Nephron progenitor cell (in vitro differentiated cells): ENCODE measurements around the gene SORCS2.

Experiments used
- DNase-seq: peaks from one replicate; pipeline ENCODE4 v3.0.0; 2021
- H3K27ac Mint-ChIP-seq: 2 replicates; pipeline ENCODE4 v1.8.0; 2021; ENCODE audit warnings: mild to moderate bottlenecking, moderate library complexity, mixed read lengths
- H3K27me3 Mint-ChIP-seq: 2 replicates; pipeline ENCODE4 v1.8.0; 2021; ENCODE audit warnings: mild to moderate bottlenecking, low read depth, mixed read lengths; ENCODE audit not compliant: poor library complexity
- H3K36me3 Mint-ChIP-seq: 2 replicates; pipeline ENCODE4 v1.8.0; 2021; ENCODE audit warnings: low read depth, mixed read lengths
- H3K4me1 Mint-ChIP-seq: 2 replicates; pipeline ENCODE4 v1.8.0; 2021; ENCODE audit warnings: mixed read lengths
- H3K4me3 Mint-ChIP-seq: 2 replicates; pipeline ENCODE4 v1.8.0; 2021; ENCODE audit warnings: mild to moderate bottlenecking, moderate library complexity, mixed read lengths
- H3K9me3 Mint-ChIP-seq: 2 replicates; pipeline ENCODE4 v1.8.0; 2021; ENCODE audit warnings: mild to moderate bottlenecking, moderate library complexity, mixed read lengths
- CTCF ChIP-seq: fragments of 200-600 bp; sonication (generic); IDR thresholded peaks from 2 replicates; pipeline ENCODE4 v1.5.0; 2021; ENCODE audit warnings: antibody characterized with exemption

SORCS2 gene

GRCh38 chr4:7767966-7768365 is 575.6 kb downstream of the SORCS2 start:
- Mint-ChIP-seq H3K36me3 (peaks cover 81% of the 10 kb centered on the region), H3K27ac (no peak overlapping the region), H3K4me1 (peaks cover 62% of the 10 kb centered on the region), H3K27me3 (no peaks in the 10 kb centered on the region), H3K9me3 (no peaks in the 10 kb centered on the region), H3K4me3 (no peak overlapping the region)
- DNase-seq, result no peak
- no peak for TF ChIP-seq CTCF

GRCh38 chr4:7768736-7769135 is 576.4 kb downstream of the SORCS2 start:
- H3K36me3 Mint-ChIP-seq, result peaks cover 83% of the 10 kb centered on the region
- H3K4me1 Mint-ChIP-seq, result peaks cover 63% of the 10 kb centered on the region
- H3K4me3 Mint-ChIP-seq, result no peak overlapping the region
- no peak for DNase-seq
- no peaks in the 10 kb centered on the region for H3K9me3 Mint-ChIP-seq
- TF ChIP-seq CTCF, result no peak
- H3K27ac Mint-ChIP-seq, result no peak overlapping the region
- H3K27me3 Mint-ChIP-seq, result no peaks in the 10 kb centered on the region

- no peak for DNase-seq
- H3K4me1 Mint-ChIP-seq, result peaks cover 63% of the 10 kb centered on the region
- no peak overlapping the region for H3K4me3 Mint-ChIP-seq
- H3K36me3 Mint-ChIP-seq, result peaks cover 84% of the 10 kb centered on the region
- no peak for TF ChIP-seq CTCF
- H3K27me3 Mint-ChIP-seq, result no peaks in the 10 kb centered on the region
- no peaks in the 10 kb centered on the region for H3K9me3 Mint-ChIP-seq
- peak overlapping the region; percentile 72 for H3K27ac Mint-ChIP-seq
These were observed 577.3 kb downstream of the SORCS2 start for GRCh38 chr4:7769396-7770223.

GRCh38 chr4:7770224-7771050 is 578.1 kb downstream of the SORCS2 start:
- Mint-ChIP-seq H3K4me3 (no peak overlapping the region), H3K36me3 (peaks cover 83% of the 10 kb centered on the region), H3K27me3 (no peaks in the 10 kb centered on the region), H3K27ac (peak overlapping the region; percentile 64), H3K4me1 (peaks cover 64% of the 10 kb centered on the region), H3K9me3 (no peaks in the 10 kb centered on the region)
- peak; percentile 44 for TF ChIP-seq CTCF
- DNase-seq, result no peak

GRCh38 chr4:7771056-7771455 is 578.7 kb downstream of the SORCS2 start:
- no peaks in the 10 kb centered on the region for H3K9me3 Mint-ChIP-seq
- DNase-seq, result no peak
- TF ChIP-seq CTCF, result no peak
- no peak overlapping the region for H3K4me3 Mint-ChIP-seq
- no peak overlapping the region for H3K27ac Mint-ChIP-seq
- peaks cover 77% of the 10 kb centered on the region for H3K36me3 Mint-ChIP-seq
- peaks cover 60% of the 10 kb centered on the region for H3K4me1 Mint-ChIP-seq
- no peaks in the 10 kb centered on the region for H3K27me3 Mint-ChIP-seq
